Measurements from ENCODE around the gene TMEM191C. TPM values are rescaled to one million over a fixed set of nuclear protein-coding genes. Genes with fewer than 3 reads are reported as not detected.
"Not testable (repeated sequence)": the region's sequence is repeated elsewhere in the genome, so short reads cannot be mapped to it uniquely, and the experiment has no call there.

TMEM191C gene
- total and polyA plus RNA-seq, 2 of the 4 experiments (the other 2 are of a cell fraction) = 0.36 to 0.75 TPM

GRCh38 chr22:21468194-21469096 is 1.3 kb downstream of the TMEM191C start:
- H3K79me1 ChIP-seq (ENCODE audit: low read depth in 1 of 2, low read length in 2 of 2); H3K9ac ChIP-seq (ENCODE audit: low read depth, low read length); in situ Hi-C loops (cut with MboI; ENCODE audit: low sequenced_read_pairs); H2BK15ac ChIP-seq (ENCODE audit: low read depth, low read length); H3K4me1 ChIP-seq (ENCODE audit: control insufficient read depth, insufficient read depth, low read length); H2BK120ac ChIP-seq (ENCODE audit: low read depth, low read length); intact Hi-C loops (cut with micrococcal nuclease); BruUV-seq (replicated peaks); POLR2A ChIA-PET (ENCODE audit: unreplicated experiment); dilution Hi-C loops (cut with HindIII; ENCODE audit: low sequenced_read_pairs, unreplicated experiment); H3K56ac ChIP-seq (ENCODE audit: extremely low read depth, insufficient read depth, low read length); H3K27ac ChIP-seq (ENCODE audit: insufficient read depth, low read length); H3K18ac ChIP-seq (ENCODE audit: low read depth, low read length); H4K5ac ChIP-seq (ENCODE audit: low read depth, low read length); CTCF ChIA-PET; H3K9me1 ChIP-seq (ENCODE audit: insufficient read depth, low read length); H3K27me3 ChIP-seq (ENCODE audit: control insufficient read depth, insufficient read depth, low read length); H4K20me1 ChIP-seq (ENCODE audit: insufficient read depth, low read length); H4K91ac ChIP-seq (ENCODE audit: insufficient read depth, low read depth, low read length); H3K36me3 ChIP-seq (ENCODE audit: control insufficient read depth, insufficient read depth, low read length); H2BK5ac ChIP-seq (ENCODE audit: low read depth, low read length, poor library complexity, severe bottlenecking); H2AK9ac ChIP-seq (replicated peaks; ENCODE audit: low read depth, low read length, poor library complexity); H4K8ac ChIP-seq (ENCODE audit: low read depth in 2 of 2, low read length in 2 of 2); H3K9me3 ChIP-seq (ENCODE audit: control insufficient read depth, insufficient read depth, low read length); H2BK20ac ChIP-seq (ENCODE audit: low read depth, low read length); H3K4ac ChIP-seq (ENCODE audit: low read depth, low read length); H2AFZ ChIP-seq (replicated peaks; ENCODE audit: low read length, poor library complexity); H3K14ac ChIP-seq (replicated peaks; ENCODE audit: low read depth, low read length); H2AK5ac ChIP-seq (ENCODE audit: low read depth, low read length); H3K23ac ChIP-seq (ENCODE audit: low read depth, low read length): not testable (repeated sequence)
- no CpG with 5 or more reads among the region's 60 CpGs for WGBS, 2 experiments (ENCODE audit: extremely low coverage in 2 of 2, insufficient read length in 1 of 2)
- DNase-seq (peak; percentile 52), ATAC-seq (ENCODE audit: low read depth) (peak; percentile 95)
- H3K4me2 ChIP-seq (ENCODE audit: low read depth, low read length) = peak overlapping the region; percentile 44; the same call in 1 of the 2 replicates
- peak overlapping the region; percentile 47 for H3K4me3 ChIP-seq (ENCODE audit: insufficient read depth, low read depth, low read length)

GRCh38 chr22:21469097-21469994 is 2.2 kb downstream of the TMEM191C start:
- H3K23ac ChIP-seq (ENCODE audit: low read depth, low read length); H2BK5ac ChIP-seq (ENCODE audit: low read depth, low read length, poor library complexity, severe bottlenecking); H3K4me1 ChIP-seq (ENCODE audit: control insufficient read depth, insufficient read depth, low read length); H3K4ac ChIP-seq (ENCODE audit: low read depth, low read length); H2AFZ ChIP-seq (replicated peaks; ENCODE audit: low read length, poor library complexity); H2AK5ac ChIP-seq (ENCODE audit: low read depth, low read length); H3K36me3 ChIP-seq (ENCODE audit: control insufficient read depth, insufficient read depth, low read length); H3K9me3 ChIP-seq (ENCODE audit: control insufficient read depth, insufficient read depth, low read length); H4K8ac ChIP-seq (ENCODE audit: low read depth in 2 of 2, low read length in 2 of 2); dilution Hi-C loops (cut with HindIII; ENCODE audit: low sequenced_read_pairs, unreplicated experiment); POLR2A ChIA-PET (ENCODE audit: unreplicated experiment); H3K14ac ChIP-seq (replicated peaks; ENCODE audit: low read depth, low read length); H3K79me1 ChIP-seq (ENCODE audit: low read depth in 1 of 2, low read length in 2 of 2); H4K5ac ChIP-seq (ENCODE audit: low read depth, low read length); in situ Hi-C loops (cut with MboI; ENCODE audit: low sequenced_read_pairs); H3K9me1 ChIP-seq (ENCODE audit: insufficient read depth, low read length); H3K18ac ChIP-seq (ENCODE audit: low read depth, low read length); DNase-seq; H3K27ac ChIP-seq (ENCODE audit: insufficient read depth, low read length); ATAC-seq (ENCODE audit: low read depth); CTCF ChIA-PET; H3K56ac ChIP-seq (ENCODE audit: extremely low read depth, insufficient read depth, low read length); H2BK20ac ChIP-seq (ENCODE audit: low read depth, low read length); H2BK15ac ChIP-seq (ENCODE audit: low read depth, low read length); H3K9ac ChIP-seq (ENCODE audit: low read depth, low read length); intact Hi-C loops (cut with micrococcal nuclease); H3K4me3 ChIP-seq (ENCODE audit: insufficient read depth, low read depth, low read length); H2AK9ac ChIP-seq (replicated peaks; ENCODE audit: low read depth, low read length, poor library complexity); H4K20me1 ChIP-seq (ENCODE audit: insufficient read depth, low read length); BruUV-seq (replicated peaks); H3K27me3 ChIP-seq (ENCODE audit: control insufficient read depth, insufficient read depth, low read length); H3K4me2 ChIP-seq (ENCODE audit: low read depth, low read length); H2BK120ac ChIP-seq (ENCODE audit: low read depth, low read length); H4K91ac ChIP-seq (ENCODE audit: insufficient read depth, low read depth, low read length): not testable (repeated sequence)
- WGBS, 2 experiments (ENCODE audit: extremely low coverage in 2 of 2, insufficient read length in 1 of 2) = no CpG with 5 or more reads among the region's 87 CpGs
